GM23248 (cell line): Measurements from ENCODE around the gene GCAT. TPM values are rescaled to one million over a fixed set of nuclear protein-coding genes. Genes with fewer than 3 reads are reported as not detected.

Experiments used
- DNase-seq: peaks from one replicate; pipeline ENCODE4 v3.0.0-alpha.2; 2015
- H2AFZ ChIP-seq: fragments of 200-600 bp; sonication (generic); 2 replicates; pipeline ENCODE4 v1.6.1; 2016; ENCODE audit warnings: antibody characterized with exemption
- H3F3A ChIP-seq: fragments of 200-600 bp; sonication (generic); 2 replicates; pipeline ENCODE4 v1.6.1; 2016; ENCODE audit warnings: mild to moderate bottlenecking, antibody characterized with exemption, mixed run types; ENCODE audit not compliant: insufficient read depth
- H3K27ac ChIP-seq: fragments of 200-600 bp; sonication (generic); 2 replicates; pipeline ENCODE4 v1.5.1; 2016; ENCODE audit warnings: mild to moderate bottlenecking
- H3K27me3 ChIP-seq: fragments of 200-600 bp; sonication (generic); replicated peaks from 2 replicates; pipeline ENCODE4 v1.6.1; 2016; ENCODE audit warnings: mild to moderate bottlenecking; ENCODE audit not compliant: insufficient read depth
- H3K36me3 ChIP-seq: fragments of 200-600 bp; sonication (generic); 2 replicates; pipeline ENCODE4 v1.6.1; 2016; ENCODE audit warnings: low read depth, mild to moderate bottlenecking
- H3K4me1 ChIP-seq: fragments of 200-600 bp; sonication (generic); 2 replicates; pipeline ENCODE4 v1.6.1; 2016; ENCODE audit warnings: mild to moderate bottlenecking; ENCODE audit not compliant: insufficient read depth
- H3K4me2 ChIP-seq: fragments of 200-600 bp; sonication (generic); one replicate; pipeline ENCODE4 v1.6.1; 2016; ENCODE audit warnings: mild to moderate bottlenecking; ENCODE audit not compliant: unreplicated experiment
- H3K4me3 ChIP-seq: fragments of 200-600 bp; sonication (generic); 2 replicates; pipeline ENCODE4 v1.5.1; 2016; ENCODE audit warnings: mild to moderate bottlenecking
- H3K79me2 ChIP-seq: fragments of 200-600 bp; sonication (generic); 2 replicates; pipeline ENCODE4 v1.6.1; 2016; ENCODE audit warnings: mild to moderate bottlenecking; ENCODE audit not compliant: insufficient read depth
- H3K9ac ChIP-seq: fragments of 200-600 bp; sonication (generic); 2 replicates; pipeline ENCODE4 v1.6.1; 2016; ENCODE audit warnings: mild to moderate bottlenecking
- H3K9me2 ChIP-seq: fragments of 200-600 bp; sonication (generic); 2 replicates; pipeline ENCODE4 v1.6.1; 2016; ENCODE audit warnings: mixed run types, mild to moderate bottlenecking, moderate library complexity; ENCODE audit not compliant: insufficient read depth
- H3K9me3 ChIP-seq: fragments of 200-600 bp; sonication (generic); one replicate; pipeline ENCODE4 v1.6.1; 2017; ENCODE audit warnings: low read depth
- H4K20me1 ChIP-seq: fragments of 200-600 bp; sonication (generic); 2 replicates; pipeline ENCODE4 v1.6.0; 2016; ENCODE audit not compliant: insufficient read depth
- EZH2 ChIP-seq: fragments of 200-600 bp; sonication (generic); IDR thresholded peaks from 2 replicates; pipeline ENCODE4 v1.6.1; 2018; ENCODE audit warnings: antibody characterized with exemption, mild to moderate bottlenecking; ENCODE audit not compliant: insufficient read depth, poor library complexity, severe bottlenecking
- EZH2phosphoT487 ChIP-seq: fragments of 200-600 bp; sonication (generic); IDR thresholded peaks from 2 replicates; pipeline ENCODE4 v1.6.1; 2018; ENCODE audit warnings: antibody characterized with exemption, moderate library complexity, mild to moderate bottlenecking, low read depth; ENCODE audit not compliant: insufficient read depth
- WGBS, 2 experiments: methylation state at CpG; one replicate each; pipeline ENCODE4 v1.1.6; 2015 to 2017; ENCODE audit warnings: low lambda C conversion rate in 2 of 2, low coverage in 1 of 2; ENCODE audit errors: missing lambda C conversion rate in 2 of 2; 5-methylcytosine and 5-hydroxymethylcytosine counted together
- in situ Hi-C: fragments of 300-500 bp; cut with MboI; formaldehyde crosslinking; loops from 2 replicates; pipeline ENCODE4 v1.15.0; 2020
- polyA plus RNA-seq: library from polyadenylated mRNA; unstranded; fragments of >200 nt; fragmentation: Nextera tagmentation; extraction: Ambion mirVana; gene quantifications from 2 replicates; pipeline ENCODE4 v1.2.1, GENCODE V29; 2016
- total RNA-seq: library from RNA; depleted of rRNA; stranded (reverse); fragments of >200 nt; shearing (Covaris generic); gene quantifications from 2 replicates; pipeline ENCODE4 v1.2.3, GENCODE V29; 2014; rRNA removed

GCAT gene
- total RNA-seq (36.1 and 73.7 TPM in 2 replicates), polyA plus RNA-seq (31.5 and 35.9 TPM in 2 replicates)

DNA sequence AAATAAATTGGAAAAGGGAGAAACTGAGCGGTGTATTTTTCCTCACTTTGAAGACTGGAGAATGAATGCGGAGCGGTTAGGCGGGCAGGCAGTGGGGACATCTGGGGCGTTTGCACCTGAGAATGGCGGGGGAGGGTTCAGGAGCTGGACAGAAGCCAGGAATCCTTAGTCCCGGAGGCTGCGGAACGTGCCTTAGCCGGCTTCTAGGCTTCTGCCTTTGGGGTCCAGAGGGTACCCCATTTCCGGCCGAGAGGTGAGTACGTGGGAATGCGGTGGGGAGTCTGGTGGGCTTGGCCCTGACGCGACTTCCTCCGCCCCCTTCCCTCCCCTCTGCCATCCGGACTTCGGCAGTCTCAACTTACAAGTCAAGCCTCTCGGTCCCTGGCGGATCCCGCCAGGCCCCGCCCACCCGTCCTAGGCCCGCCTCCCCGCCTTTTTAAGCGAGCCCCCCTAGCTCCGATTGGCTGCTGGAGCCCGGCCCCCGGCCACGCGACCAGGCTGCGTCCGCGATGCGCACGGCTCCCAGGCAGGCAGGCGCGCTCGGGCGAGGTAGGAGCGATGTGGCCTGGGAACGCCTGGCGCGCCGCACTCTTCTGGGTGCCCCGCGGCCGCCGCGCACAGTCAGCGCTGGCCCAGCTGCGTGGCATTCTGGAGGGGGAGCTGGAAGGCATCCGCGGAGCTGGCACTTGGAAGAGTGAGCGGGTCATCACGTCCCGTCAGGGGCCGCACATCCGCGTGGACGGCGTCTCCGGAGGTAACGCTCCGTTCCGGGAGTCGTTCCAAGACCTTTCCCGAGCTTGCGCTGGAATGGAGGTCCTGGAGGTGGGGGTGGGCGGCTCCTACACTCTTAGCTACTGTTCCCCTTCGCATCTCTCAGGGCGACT, at the start of gene GCAT:
GCAT (plus strand) TSS at position 525 of the 884 bp plus-strand sequence; CDS start at position 559, 34 bp downstream.
- H3K27ac ChIP-seq: peak within 1 kb of the TSS; percentile 74
- peak within 1 kb of the TSS; percentile 78 for H2AFZ ChIP-seq
- H3K9me2 ChIP-seq: no peaks in the 10 kb centered on the region
- peak; percentile 99 for DNase-seq
- H3K27me3 ChIP-seq: no peaks in the 10 kb centered on the region
- peaks cover 14% of the 10 kb centered on the region for H3F3A ChIP-seq
- H3K36me3 ChIP-seq: no peaks in the 10 kb centered on the region
- H4K20me1 ChIP-seq: no peaks in the 10 kb centered on the region
- in situ Hi-C loops: no loop called here
- peaks cover 20% of the 10 kb centered on the region; the same call in 1 of the 2 replicates for H3K79me2 ChIP-seq
- peak within 1 kb of the TSS; percentile 88 for H3K9ac ChIP-seq
- peaks cover 11% of the 10 kb centered on the region for H3K4me1 ChIP-seq
- H3K9me3 ChIP-seq: no peaks in the 10 kb centered on the region
- peak within 1 kb of the TSS; percentile 76 for H3K4me3 ChIP-seq
- no peak for TF ChIP-seq EZH2
- TF ChIP-seq EZH2phosphoT487: no peak
- 1% methylated on average over 59 to 72 of the region's 73 CpGs for WGBS, 2 experiments
- H3K4me2 ChIP-seq: peak within 1 kb of the TSS; percentile 98

DNA sequence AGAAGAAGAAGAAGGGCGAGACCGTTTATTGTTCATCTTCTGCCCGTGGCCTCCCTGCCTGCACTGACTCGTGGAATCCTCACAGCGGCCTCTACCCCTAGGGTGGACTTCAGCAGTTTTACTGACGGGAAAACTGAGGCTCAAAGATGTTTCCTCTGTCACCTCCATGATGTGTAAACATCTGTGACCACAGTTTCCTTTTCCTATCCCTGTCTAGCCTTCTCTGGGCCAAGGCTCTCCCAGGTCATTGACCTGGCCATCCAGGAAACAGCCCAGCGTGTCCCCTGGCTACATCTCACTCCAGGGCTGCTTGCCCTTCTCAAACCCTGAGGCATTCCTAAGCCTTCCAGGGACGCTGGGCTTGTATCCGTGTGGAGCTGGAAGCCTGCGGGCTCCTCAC, 49.0 kb upstream of the GCAT start:
- H3F3A ChIP-seq: no peaks in the 10 kb centered on the region; the same call in 1 of the 2 replicates
- TF ChIP-seq EZH2phosphoT487 (no peak), EZH2 (no peak)
- peaks cover 26% of the 10 kb centered on the region for H3K36me3 ChIP-seq
- peaks cover 61% of the 10 kb centered on the region for H3K79me2 ChIP-seq
- no peak for DNase-seq
- H3K9me2 ChIP-seq: no peaks in the 10 kb centered on the region
- H3K27me3 ChIP-seq: no peaks in the 10 kb centered on the region
- peaks cover 3% of the 10 kb centered on the region for H3K4me1 ChIP-seq
- in situ Hi-C loops: no loop called here
- H3K9me3 ChIP-seq: no peaks in the 10 kb centered on the region
- 96 to 97% methylated on average over 10 of the region's 10 CpGs for WGBS, 2 experiments
- H3K4me2 ChIP-seq: no peak overlapping the region
- H3K27ac ChIP-seq: no peak overlapping the region
- H4K20me1 ChIP-seq: no peaks in the 10 kb centered on the region
- H2AFZ ChIP-seq: no peak overlapping the region
- H3K4me3 ChIP-seq: no peak overlapping the region
- no peak overlapping the region for H3K9ac ChIP-seq

DNA sequence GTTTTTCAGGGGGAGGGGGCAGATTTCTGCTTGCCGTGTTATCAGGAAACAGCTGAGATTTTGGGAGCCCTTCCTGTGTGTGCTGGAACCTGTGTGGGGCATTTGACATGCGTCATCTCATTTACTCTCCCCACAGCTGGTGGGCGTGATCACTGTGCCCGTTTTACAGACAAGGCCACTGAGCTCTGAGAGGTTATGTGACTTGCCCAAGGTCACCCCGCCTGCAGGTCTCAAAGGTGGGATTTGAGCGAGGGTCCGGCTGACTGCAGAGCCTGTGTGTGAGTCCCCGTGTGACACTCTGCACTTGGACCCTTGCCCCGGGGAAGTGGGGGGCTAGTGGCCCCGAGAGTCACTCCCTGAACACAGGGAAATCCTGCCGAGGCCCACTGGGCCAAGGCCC, 48.5 kb upstream of the GCAT start:
- H4K20me1 ChIP-seq: no peaks in the 10 kb centered on the region
- H3K9ac ChIP-seq: no peak overlapping the region
- TF ChIP-seq EZH2 (no peak), EZH2phosphoT487 (no peak)
- no peak overlapping the region for H3K4me3 ChIP-seq
- no peaks in the 10 kb centered on the region for H3K4me1 ChIP-seq
- H3F3A ChIP-seq: no peaks in the 10 kb centered on the region
- WGBS, 2 experiments: 92 to 95% methylated on average over 9 of the region's 11 CpGs
- H3K4me2 ChIP-seq: no peak overlapping the region
- no peaks in the 10 kb centered on the region for H3K9me3 ChIP-seq
- H3K27ac ChIP-seq: no peak overlapping the region
- no peak overlapping the region for H2AFZ ChIP-seq
- H3K27me3 ChIP-seq: no peaks in the 10 kb centered on the region
- in situ Hi-C loops: no loop called here
- peaks cover 60% of the 10 kb centered on the region for H3K79me2 ChIP-seq
- no peak for DNase-seq
- peaks cover 28% of the 10 kb centered on the region for H3K36me3 ChIP-seq
- H3K9me2 ChIP-seq: no peaks in the 10 kb centered on the region

DNA sequence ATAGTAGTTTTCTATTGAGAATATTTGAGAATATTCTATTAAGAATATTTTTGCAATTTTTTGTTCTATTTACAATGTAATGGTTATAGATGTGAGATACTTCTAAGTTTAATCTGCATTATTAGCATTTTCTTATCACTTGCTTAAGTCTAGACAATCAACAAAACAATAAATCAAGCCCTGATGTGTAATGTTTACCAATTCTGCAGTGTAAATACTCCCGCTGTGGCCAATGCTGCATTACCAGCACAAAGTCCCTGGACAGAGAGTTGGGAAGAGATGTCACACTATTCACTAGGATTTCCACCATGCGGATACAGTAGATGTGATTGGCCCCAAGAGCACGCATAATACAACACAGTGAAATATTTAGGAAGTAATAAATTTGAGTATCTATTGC, 47.6 kb upstream of the GCAT start:
- Histone ChIP-seq H3K27me3 (no peaks in the 10 kb centered on the region), H3K4me2 (no peak overlapping the region), H4K20me1 (no peaks in the 10 kb centered on the region), H3K9me2 (no peaks in the 10 kb centered on the region), H3K4me1 (no peaks in the 10 kb centered on the region), H3K27ac (no peak overlapping the region), H3K9me3 (no peaks in the 10 kb centered on the region), H2AFZ (no peak overlapping the region), H3K79me2 (peaks cover 53% of the 10 kb centered on the region), H3K36me3 (peaks cover 36% of the 10 kb centered on the region), H3F3A (no peaks in the 10 kb centered on the region), H3K9ac (no peak overlapping the region), H3K4me3 (no peak overlapping the region)
- no peak for TF ChIP-seq EZH2phosphoT487
- no peak for TF ChIP-seq EZH2
- in situ Hi-C loops: no loop called here
- 99% methylated on average over 3 of the region's 3 CpGs for WGBS, 2 experiments
- DNase-seq: no peak
